GM12878 (cell line): ENCODE results near the gene BRWD1. TPM values are rescaled to one million over a fixed set of nuclear protein-coding genes. Genes with fewer than 3 reads are reported as not detected.

Experiments used
- ATAC-seq: fragments of 200-7000 bp; cut with Tn5 transposase; 3 replicates; pipeline ENCODE4 v1.9.1; 2020; ENCODE audit warnings: mild to moderate bottlenecking, moderate library complexity
- BruUV-seq: library from RNA; stranded (reverse); fragments of 400-500 nt; replicated peaks from 2 replicates; lab custom pipeline; 2021; lab: Mats Ljungman, UMichigan
- CTCF ChIA-PET: fragments of 300-600 bp; sonication (Branson Sonifier 250); formaldehyde crosslinking; extraction: SDS; loops from one replicate; lab custom pipeline; 2021; ENCODE audit warnings: inconsistent platforms; lab: Yijun Ruan, JAX
- POLR2A ChIA-PET: fragments of 350-600 bp; formaldehyde crosslinking; extraction: SDS; loops from one replicate; lab custom pipeline; 2021; ENCODE audit warnings: inconsistent platforms; lab: Charles Lee
- RAD21 ChIA-PET: fragments of 300-600 bp; sonication (Branson Sonifier 250); formaldehyde crosslinking; loops from one replicate; lab custom pipeline; 2023; ENCODE audit warnings: antibody characterized with exemption; ENCODE audit not compliant: unreplicated experiment; lab: Charles Lee
- SMC1A ChIA-PET: fragments of 300-600 bp; sonication (Branson Sonifier 250); formaldehyde crosslinking; loops from one replicate; lab custom pipeline; 2023; ENCODE audit not compliant: unreplicated experiment, uncharacterized antibody; lab: Charles Lee
- DNase-seq: peaks from one replicate; pipeline ENCODE4 v3.0.0-alpha.2; 2011; ENCODE audit warnings: low read depth, low spot score
- FAIRE-seq: peaks from 3 replicates; lab custom pipeline; 2011; peaks lifted over from hg19 to GRCh38; lab: Jason Lieb, UNC
- H2AFZ ChIP-seq: 2 replicates; pipeline ENCODE4 v1.6.0; 2011; ENCODE audit warnings: low read depth, low read length, control low read depth; ENCODE audit not compliant: control insufficient read depth
- H3K27ac ChIP-seq: 2 replicates; pipeline ENCODE4 v1.5.1; 2011; ENCODE audit warnings: control low read depth; ENCODE audit not compliant: control insufficient read depth, insufficient read depth
- H3K27me3 ChIP-seq, 2 experiments: replicated peaks in 1 of 2; 2 replicates each; pipeline versions ENCODE4 v1.6.0 to v1.6.1; 2011; ENCODE audit warnings: low read length in 1 of 2; ENCODE audit not compliant: control insufficient read depth in 2 of 2, insufficient read depth in 2 of 2
- H3K36me3 ChIP-seq, 2 experiments: 2 replicates each; pipeline ENCODE4 v1.5.1; 2011; ENCODE audit warnings: low read length in 1 of 2; ENCODE audit not compliant: control insufficient read depth in 2 of 2, insufficient read depth in 2 of 2
- H3K4me1 ChIP-seq: 2 replicates; pipeline ENCODE4 v1.6.1; 2011; ENCODE audit warnings: mild to moderate bottlenecking, low read length, moderate library complexity, mixed read lengths; ENCODE audit not compliant: control insufficient read depth, insufficient read depth
- H3K4me2 ChIP-seq: 2 replicates; pipeline ENCODE4 v1.6.0; 2011; ENCODE audit warnings: control low read depth; ENCODE audit not compliant: control insufficient read depth, insufficient read depth
- H3K4me3 ChIP-seq: fragments of 200-600 bp; sonication (generic); 2 replicates; pipeline ENCODE4 v1.5.1; 2016
- H3K79me2 ChIP-seq: 2 replicates; pipeline ENCODE4 v1.6.0; 2011; ENCODE audit warnings: low read length; ENCODE audit not compliant: control insufficient read depth, insufficient read depth
- H3K9ac ChIP-seq: 2 replicates; pipeline ENCODE4 v1.8.0; 2011; ENCODE audit warnings: low read length, control low read depth, mixed read lengths; ENCODE audit not compliant: control insufficient read depth, insufficient read depth
- H3K9me3 ChIP-seq: replicated peaks from 3 replicates; pipeline ENCODE4 v1.5.1; 2011; ENCODE audit warnings: mild to moderate bottlenecking, low read length; ENCODE audit not compliant: control insufficient read depth, insufficient read depth
- H4K20me1 ChIP-seq: 2 replicates; pipeline ENCODE4 v1.6.0; 2011; ENCODE audit not compliant: control insufficient read depth, insufficient read depth
- FOXK2 ChIP-seq: fragments of 450-650 bp; IDR thresholded peaks from 2 replicates; pipeline ENCODE4 v1.6.1; 2017; ENCODE audit warnings: mild to moderate bottlenecking, moderate library complexity
- HDAC6 ChIP-seq: fragments of 200-600 bp; sonication (generic); IDR thresholded peaks from one replicate; pipeline ENCODE4 v1.8.0; 2017; ENCODE audit warnings: antibody characterized with exemption; ENCODE audit not compliant: unreplicated experiment
- KLF5 ChIP-seq: fragments of 450-650 bp; IDR thresholded peaks from 2 replicates; pipeline ENCODE4 v1.6.1; 2014; ENCODE audit warnings: mild to moderate bottlenecking; ENCODE audit not compliant: partially characterized antibody
- LARP7 ChIP-seq: fragments of 450-650 bp; IDR thresholded peaks from 2 replicates; pipeline ENCODE4 v1.6.1; 2017; ENCODE audit warnings: mild to moderate bottlenecking
- PAX5 ChIP-seq: IDR thresholded peaks from 2 replicates; pipeline ENCODE4 v1.6.1; 2011; ENCODE audit warnings: low read depth, low read length, borderline replicate concordance
- RAD21 ChIP-seq: IDR thresholded peaks from 2 replicates; pipeline ENCODE4 v1.6.1; 2011; ENCODE audit warnings: mild to moderate bottlenecking, low read depth, low read length, moderate library complexity; ENCODE audit not compliant: insufficient read depth
- RFX5 ChIP-seq: IDR thresholded peaks from 2 replicates; pipeline ENCODE4 v1.6.1; 2011; ENCODE audit warnings: low read depth, low read length, improper control_type of control experiment
- SIN3A ChIP-seq: IDR thresholded peaks from 2 replicates; pipeline ENCODE4 v1.6.1; 2012; ENCODE audit warnings: low read depth, low read length, improper control_type of control experiment
- WGBS: methylation state at CpG from one replicate; pipeline ENCODE4 v1.1.6; 2016; ENCODE audit warnings: low lambda C conversion rate; ENCODE audit not compliant: insufficient replicate concordance, insufficient coverage; ENCODE audit errors: missing lambda C conversion rate; 5-methylcytosine and 5-hydroxymethylcytosine counted together
- in situ Hi-C: fragments of 300-500 bp; cut with MboI; formaldehyde crosslinking; loops from 9 replicates; pipeline ENCODE4 v1.14.3; 2018; ENCODE audit warnings: mixed read lengths
- intact Hi-C: fragments of 100-400 bp; cut with micrococcal nuclease; formaldehyde crosslinking; loops from one replicate; pipeline ENCODE4 v1.14.2; 2022; ENCODE audit not compliant: unreplicated experiment
- polyA plus RNA-seq, 11 experiments: library from polyadenylated mRNA; depleted of rRNA in 4 of 11; unstranded in 6 of 11; stranded (reverse) in 5 of 11; fragments of >200 nt; fragmentation: Nextera tagmentation in 4 of 11; fragmentation: Illumina TruSeq in 1 of 11; extraction: Ambion mirVana in 4 of 11; extraction: Trizol in 1 of 11; gene quantifications; 1 replicate in 1 of 11; 2 replicates in 10 of 11; pipeline versions ENCODE4 v1.2.1 to v1.2.3, GENCODE V29; 2011 to 2016; ENCODE audit warnings: inconsistent platforms in 2 of 11, missing spikeins in 2 of 11, low read depth in 1 of 11
- total RNA-seq, 4 experiments: library from RNA; depleted of rRNA in 3 of 4; stranded (reverse); fragments of >200 nt in 3 of 4; fragmentation: Illumina TruSeq in 1 of 4; extraction: Trizol in 1 of 4; gene quantifications; 2 replicates each; pipeline versions ENCODE4 v1.2.1 to v1.2.3, GENCODE V29; 2013 to 2021
- TF ChIP-seq, protein P1 (sequence below): IDR thresholded peaks from 2 replicates; pipeline ENCODE4 v1.6.1; 2011; ENCODE audit warnings: borderline replicate concordance, low read depth, mild to moderate bottlenecking, moderate library complexity, low read length; ENCODE audit not compliant: insufficient read depth, poor library complexity, severe bottlenecking
- TF ChIP-seq, protein P2 (sequence below): IDR thresholded peaks from 2 replicates; pipeline ENCODE4 v1.6.1; 2012; ENCODE audit warnings: low read depth, low read length, improper control_type of control experiment
- TF ChIP-seq, protein P3 (sequence below): IDR thresholded peaks from 2 replicates; pipeline ENCODE4 v1.6.1; 2011; ENCODE audit warnings: low read depth, mild to moderate bottlenecking, low read length, moderate library complexity, borderline replicate concordance; ENCODE audit errors: extremely low read depth
- TF ChIP-seq, protein P4 (sequence below): fragments of 450-650 bp; IDR thresholded peaks from 2 replicates; pipeline ENCODE4 v1.6.1; 2017; ENCODE audit warnings: mild to moderate bottlenecking, moderate library complexity
- TF ChIP-seq, protein P5 (sequence below): IDR thresholded peaks from 2 replicates; pipeline ENCODE4 v1.6.1; 2011; ENCODE audit warnings: low read depth, low read length, improper control_type of control experiment, borderline replicate concordance
- TF ChIP-seq, protein P6 (sequence below): IDR thresholded peaks from 2 replicates; pipeline ENCODE4 v1.6.1; 2012; ENCODE audit warnings: low read depth, low read length, improper control_type of control experiment

The BRWD1 gene
- total and polyA plus RNA-seq, 10 of the 15 experiments (the other 5 are each of a cell fraction or from before 2014, with no cell fraction given) = 3.1 to 19.0 (median 13.5) TPM

DNA sequence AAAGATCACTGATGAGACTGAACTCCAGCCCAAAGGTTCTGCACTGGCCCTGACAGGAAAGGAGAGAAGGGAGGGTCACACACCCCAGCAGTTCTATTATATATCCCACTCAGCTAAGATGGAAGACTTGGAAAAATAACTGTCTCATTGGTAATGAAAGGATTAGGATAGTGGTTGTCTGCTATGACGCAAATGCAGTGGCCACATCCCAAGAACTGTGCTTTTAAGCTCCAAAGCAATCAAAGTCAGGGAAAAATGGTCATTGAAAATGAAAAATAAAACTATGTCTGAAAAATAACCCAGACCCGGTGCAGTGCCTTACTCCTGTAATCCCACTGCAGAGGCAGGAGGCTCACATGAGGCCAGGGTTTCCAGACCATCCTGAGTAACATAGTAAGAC lies 161.2 kb downstream of the BRWD1 start:
- Histone ChIP-seq H4K20me1 (no peaks in the 10 kb centered on the region), H3K4me3 (no peak overlapping the region)
- no peak for ATAC-seq
- TF ChIP-seq, protein P1, sequence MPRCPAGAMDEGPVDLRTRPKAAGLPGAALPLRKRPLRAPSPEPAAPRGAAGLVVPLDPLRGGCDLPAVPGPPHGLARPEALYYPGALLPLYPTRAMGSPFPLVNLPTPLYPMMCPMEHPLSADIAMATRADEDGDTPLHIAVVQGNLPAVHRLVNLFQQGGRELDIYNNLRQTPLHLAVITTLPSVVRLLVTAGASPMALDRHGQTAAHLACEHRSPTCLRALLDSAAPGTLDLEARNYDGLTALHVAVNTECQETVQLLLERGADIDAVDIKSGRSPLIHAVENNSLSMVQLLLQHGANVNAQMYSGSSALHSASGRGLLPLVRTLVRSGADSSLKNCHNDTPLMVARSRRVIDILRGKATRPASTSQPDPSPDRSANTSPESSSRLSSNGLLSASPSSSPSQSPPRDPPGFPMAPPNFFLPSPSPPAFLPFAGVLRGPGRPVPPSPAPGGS = no peak
- no peak for TF ChIP-seq KLF5
- TF ChIP-seq, protein P2, sequence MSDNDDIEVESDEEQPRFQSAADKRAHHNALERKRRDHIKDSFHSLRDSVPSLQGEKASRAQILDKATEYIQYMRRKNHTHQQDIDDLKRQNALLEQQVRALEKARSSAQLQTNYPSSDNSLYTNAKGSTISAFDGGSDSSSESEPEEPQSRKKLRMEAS = no peak
- no peak for TF ChIP-seq RAD21
- TF ChIP-seq RFX5 = no peak
- TF ChIP-seq FOXK2 = no peak
- no peak for TF ChIP-seq LARP7
- TF ChIP-seq, protein P3, sequence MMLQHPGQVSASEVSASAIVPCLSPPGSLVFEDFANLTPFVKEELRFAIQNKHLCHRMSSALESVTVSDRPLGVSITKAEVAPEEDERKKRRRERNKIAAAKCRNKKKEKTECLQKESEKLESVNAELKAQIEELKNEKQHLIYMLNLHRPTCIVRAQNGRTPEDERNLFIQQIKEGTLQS = no peak
- no peak for TF ChIP-seq HDAC6
- TF ChIP-seq SIN3A = no peak
- TF ChIP-seq PAX5 = no peak
- TF ChIP-seq, protein P4, sequence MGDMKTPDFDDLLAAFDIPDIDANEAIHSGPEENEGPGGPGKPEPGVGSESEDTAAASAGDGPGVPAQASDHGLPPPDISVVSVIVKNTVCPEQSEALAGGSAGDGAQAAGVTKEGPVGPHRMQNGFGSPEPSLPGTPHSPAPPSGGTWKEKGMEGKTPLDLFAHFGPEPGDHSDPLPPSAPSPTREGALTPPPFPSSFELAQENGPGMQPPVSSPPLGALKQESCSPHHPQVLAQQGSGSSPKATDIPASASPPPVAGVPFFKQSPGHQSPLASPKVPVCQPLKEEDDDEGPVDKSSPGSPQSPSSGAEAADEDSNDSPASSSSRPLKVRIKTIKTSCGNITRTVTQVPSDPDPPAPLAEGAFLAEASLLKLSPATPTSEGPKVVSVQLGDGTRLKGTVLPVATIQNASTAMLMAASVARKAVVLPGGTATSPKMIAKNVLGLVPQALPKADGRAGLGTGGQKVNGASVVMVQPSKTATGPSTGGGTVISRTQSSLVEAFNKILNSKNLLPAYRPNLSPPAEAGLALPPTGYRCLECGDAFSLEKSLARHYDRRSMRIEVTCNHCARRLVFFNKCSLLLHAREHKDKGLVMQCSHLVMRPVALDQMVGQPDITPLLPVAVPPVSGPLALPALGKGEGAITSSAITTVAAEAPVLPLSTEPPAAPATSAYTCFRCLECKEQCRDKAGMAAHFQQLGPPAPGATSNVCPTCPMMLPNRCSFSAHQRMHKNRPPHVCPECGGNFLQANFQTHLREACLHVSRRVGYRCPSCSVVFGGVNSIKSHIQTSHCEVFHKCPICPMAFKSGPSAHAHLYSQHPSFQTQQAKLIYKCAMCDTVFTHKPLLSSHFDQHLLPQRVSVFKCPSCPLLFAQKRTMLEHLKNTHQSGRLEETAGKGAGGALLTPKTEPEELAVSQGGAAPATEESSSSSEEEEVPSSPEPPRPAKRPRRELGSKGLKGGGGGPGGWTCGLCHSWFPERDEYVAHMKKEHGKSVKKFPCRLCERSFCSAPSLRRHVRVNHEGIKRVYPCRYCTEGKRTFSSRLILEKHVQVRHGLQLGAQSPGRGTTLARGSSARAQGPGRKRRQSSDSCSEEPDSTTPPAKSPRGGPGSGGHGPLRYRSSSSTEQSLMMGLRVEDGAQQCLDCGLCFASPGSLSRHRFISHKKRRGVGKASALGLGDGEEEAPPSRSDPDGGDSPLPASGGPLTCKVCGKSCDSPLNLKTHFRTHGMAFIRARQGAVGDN = no peak
- TF ChIP-seq, protein P5, sequence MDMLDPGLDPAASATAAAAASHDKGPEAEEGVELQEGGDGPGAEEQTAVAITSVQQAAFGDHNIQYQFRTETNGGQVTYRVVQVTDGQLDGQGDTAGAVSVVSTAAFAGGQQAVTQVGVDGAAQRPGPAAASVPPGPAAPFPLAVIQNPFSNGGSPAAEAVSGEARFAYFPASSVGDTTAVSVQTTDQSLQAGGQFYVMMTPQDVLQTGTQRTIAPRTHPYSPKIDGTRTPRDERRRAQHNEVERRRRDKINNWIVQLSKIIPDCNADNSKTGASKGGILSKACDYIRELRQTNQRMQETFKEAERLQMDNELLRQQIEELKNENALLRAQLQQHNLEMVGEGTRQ = no peak
- TF ChIP-seq, protein P6, sequence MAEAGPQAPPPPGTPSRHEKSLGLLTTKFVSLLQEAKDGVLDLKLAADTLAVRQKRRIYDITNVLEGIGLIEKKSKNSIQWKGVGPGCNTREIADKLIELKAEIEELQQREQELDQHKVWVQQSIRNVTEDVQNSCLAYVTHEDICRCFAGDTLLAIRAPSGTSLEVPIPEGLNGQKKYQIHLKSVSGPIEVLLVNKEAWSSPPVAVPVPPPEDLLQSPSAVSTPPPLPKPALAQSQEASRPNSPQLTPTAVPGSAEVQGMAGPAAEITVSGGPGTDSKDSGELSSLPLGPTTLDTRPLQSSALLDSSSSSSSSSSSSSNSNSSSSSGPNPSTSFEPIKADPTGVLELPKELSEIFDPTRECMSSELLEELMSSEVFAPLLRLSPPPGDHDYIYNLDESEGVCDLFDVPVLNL = no peak
- TF ChIP-seq, all 136 proteins: peak for 0
- no peaks in the 10 kb centered on the region for H3K79me2 ChIP-seq
- no peaks in the 10 kb centered on the region for H3K36me3 ChIP-seq
- ChIA-PET SMC1A (interaction anchor here (0.6 kb wide), 1 partner anchor 652 kb away, joined by 3 read pairs; no protein-coding TSS in a partner anchor), POLR2A (no interaction called here), RAD21 (interaction anchor here (0.7 kb wide), 1 partner anchor 440 kb away, joined by 3 read pairs; no protein-coding TSS in a partner anchor), CTCF (no interaction called here)
- H3K9me3 ChIP-seq = no peaks in the 10 kb centered on the region
- no TSS peak for BruUV-seq
- H3K27me3 ChIP-seq = no peaks in the 10 kb centered on the region
- no peaks in the 10 kb centered on the region for H3K4me1 ChIP-seq
- no peak overlapping the region for H3K27ac ChIP-seq
- 15% methylated on average over 2 of the region's 2 CpGs for WGBS
- intact Hi-C loops = no loop called here
- in situ Hi-C loops = no loop called here
- FAIRE-seq (no peak), DNase-seq (no peak)
- no peak overlapping the region for H2AFZ ChIP-seq
- no peak overlapping the region for H3K9ac ChIP-seq
- no peak overlapping the region for H3K4me2 ChIP-seq
